Measurements from ENCODE around the gene ZEB1. TPM values are rescaled to one million over a fixed set of nuclear protein-coding genes. Genes with fewer than 3 reads are reported as not detected.
A peak's percentile ranks its signal among the peaks of the same experiment; 100 is the strongest.

The ZEB1 gene
- total and polyA plus RNA-seq, 2 of the 8 experiments (the other 6 are each of a cell fraction or from before 2014, with no cell fraction given), result 0.08 to 0.15 TPM

DNA sequence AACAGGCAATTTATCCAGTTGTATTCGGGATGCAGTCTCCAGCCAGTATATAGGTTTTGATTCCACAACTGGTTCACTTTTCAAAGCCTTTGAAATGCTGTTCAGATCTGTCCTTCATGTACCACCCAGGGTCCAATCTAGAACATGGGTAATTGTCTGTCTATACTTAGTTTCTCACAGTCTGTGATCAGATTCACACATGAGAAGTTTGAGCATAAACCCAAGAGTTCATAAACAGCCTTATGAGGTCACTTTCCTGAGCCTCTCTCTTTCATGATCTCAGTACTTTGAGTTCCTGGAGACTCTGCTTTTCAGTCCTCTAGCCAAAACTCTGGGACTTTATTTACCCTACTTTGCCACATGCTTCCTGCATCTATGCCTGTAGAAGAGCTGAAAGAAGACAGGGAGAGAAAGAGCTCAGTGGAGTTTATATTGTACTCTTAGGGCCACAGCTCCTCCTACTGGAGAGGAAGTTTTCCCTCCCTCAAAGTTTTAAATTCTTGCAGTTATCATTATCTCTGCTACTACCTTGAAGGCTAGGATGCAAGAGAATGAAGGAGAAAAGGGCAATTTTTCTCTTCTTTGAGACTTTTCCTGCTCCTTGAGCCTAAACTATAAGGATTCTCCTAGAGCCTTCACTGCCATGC, 172.0 kb downstream of the ZEB1 start:
- Histone ChIP-seq H2BK120ac (replicated peaks; ENCODE audit: low read depth, low read length) (no peak overlapping the region), H3K18ac (ENCODE audit: extremely low read depth, low read length) (no peak overlapping the region), H3K36me3 (ENCODE audit: control insufficient read depth in 2 of 4, insufficient read depth in 4 of 4, low read length in 3 of 4) (no peaks in the 10 kb centered on the region), H2BK20ac (ENCODE audit: low read length) (no peak overlapping the region), H3K27me3 (replicated peaks in 1 of 4; ENCODE audit: control insufficient read depth in 3 of 4, extremely low read depth in 1 of 4, insufficient read depth in 3 of 4, low read length in 3 of 4) (no peaks in the 10 kb centered on the region), H3K14ac (ENCODE audit: insufficient read length) (no peak overlapping the region), H3K4me3 (ENCODE audit: extremely low read depth in 1 of 4, insufficient read depth in 2 of 4, low read depth in 3 of 4, low read length in 4 of 4) (no peak overlapping the region), H3K9ac (replicated peaks in 1 of 4; ENCODE audit: extremely low read depth in 1 of 4, low read depth in 3 of 4, low read length in 3 of 4) (no peak overlapping the region), H3K56ac (replicated peaks; ENCODE audit: insufficient read length, low read depth, low read length) (no peak overlapping the region), H3K23ac (ENCODE audit: insufficient read length) (no peak overlapping the region), H4K20me1 (replicated peaks in 1 of 2; ENCODE audit: control insufficient read depth in 1 of 2, insufficient read depth in 2 of 2, low read length in 2 of 2) (no peaks in the 10 kb centered on the region), H2AFZ (ENCODE audit: low read length) (peak overlapping the region; percentile 37; the same call in 1 of the 2 replicates), H2BK5ac (ENCODE audit: low read depth, low read length) (no peak overlapping the region), H4K91ac (replicated peaks; ENCODE audit: insufficient read length, low read length) (no peak overlapping the region), H2BK15ac (ENCODE audit: low read length) (no peak overlapping the region), H4K5ac (ENCODE audit: insufficient read length, low read depth, low read length) (no peak overlapping the region), H3K79me2 (ENCODE audit: control insufficient read depth in 1 of 2, insufficient read depth in 2 of 2, low read length in 2 of 2) (no peaks in the 10 kb centered on the region), H4K8ac (ENCODE audit: extremely low read depth, insufficient read depth, low read length) (no peak overlapping the region), H3K27ac (ENCODE audit: low read depth, low read length) (no peak overlapping the region), H2AK5ac (ENCODE audit: low read depth, low read length) (no peak overlapping the region), H3K79me1 (ENCODE audit: low read depth, low read length) (no peaks in the 10 kb centered on the region), H3K4me2 (ENCODE audit: insufficient read depth in 1 of 2, low read depth in 2 of 2, low read length in 2 of 2) (no peak overlapping the region), H2BK12ac (ENCODE audit: low read depth, low read length) (no peak overlapping the region), H3K4ac (replicated peaks; ENCODE audit: insufficient read length, low read depth, low read length) (no peak overlapping the region), H3K9me3 (ENCODE audit: insufficient read depth in 2 of 2, low read depth in 1 of 2, low read length in 1 of 2) (no peaks in the 10 kb centered on the region), H3K4me1 (replicated peaks in 1 of 4; ENCODE audit: control insufficient read depth in 3 of 4, insufficient read depth in 4 of 4, low read length in 3 of 4) (no peaks in the 10 kb centered on the region), H3K23me2 (ENCODE audit: low read depth, low read length) (no peaks in the 10 kb centered on the region)
- ChIA-PET POLR2A (ENCODE audit: partially characterized antibody) (no interaction called here), CTCF (ENCODE audit: partially characterized antibody) (interaction anchor here (0.6 to 1.6 kb wide), 26 partner anchors 8 to 783 kb away, joined by 3 to 17 read pairs (median 3); no protein-coding TSS in a partner anchor)
- TF ChIP-seq SP2 (IDR thresholded peaks at IDR 0.05; ENCODE audit: low read length), result no peak
- no peak for TF ChIP-seq CTBP2 (IDR thresholded peaks at IDR 0.05; ENCODE audit: borderline replicate concordance, insufficient read depth, insufficient read length, low read length)
- TF ChIP-seq, protein P1, sequence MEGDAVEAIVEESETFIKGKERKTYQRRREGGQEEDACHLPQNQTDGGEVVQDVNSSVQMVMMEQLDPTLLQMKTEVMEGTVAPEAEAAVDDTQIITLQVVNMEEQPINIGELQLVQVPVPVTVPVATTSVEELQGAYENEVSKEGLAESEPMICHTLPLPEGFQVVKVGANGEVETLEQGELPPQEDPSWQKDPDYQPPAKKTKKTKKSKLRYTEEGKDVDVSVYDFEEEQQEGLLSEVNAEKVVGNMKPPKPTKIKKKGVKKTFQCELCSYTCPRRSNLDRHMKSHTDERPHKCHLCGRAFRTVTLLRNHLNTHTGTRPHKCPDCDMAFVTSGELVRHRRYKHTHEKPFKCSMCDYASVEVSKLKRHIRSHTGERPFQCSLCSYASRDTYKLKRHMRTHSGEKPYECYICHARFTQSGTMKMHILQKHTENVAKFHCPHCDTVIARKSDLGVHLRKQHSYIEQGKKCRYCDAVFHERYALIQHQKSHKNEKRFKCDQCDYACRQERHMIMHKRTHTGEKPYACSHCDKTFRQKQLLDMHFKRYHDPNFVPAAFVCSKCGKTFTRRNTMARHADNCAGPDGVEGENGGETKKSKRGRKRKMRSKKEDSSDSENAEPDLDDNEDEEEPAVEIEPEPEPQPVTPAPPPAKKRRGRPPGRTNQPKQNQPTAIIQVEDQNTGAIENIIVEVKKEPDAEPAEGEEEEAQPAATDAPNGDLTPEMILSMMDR (IDR thresholded peaks at IDR 0.05; ENCODE audit: control extremely low read depth in 1 of 3, insufficient read depth in 1 of 3, low read depth in 1 of 3, low read length in 3 of 3), result peak in 2 of 3 experiments; percentile 66 to 76; a peak in 2 of 4 replicates
- TF ChIP-seq RNF2 (IDR thresholded peaks at IDR 0.05; ENCODE audit: borderline replicate concordance, low read depth, low read length, missing control alignments, poor library complexity, severe bottlenecking), result no peak
- no peak for TF ChIP-seq TEAD4 (IDR thresholded peaks at IDR 0.05; ENCODE audit: low read depth, low read length)
- no peak for TF ChIP-seq NRF1 (IDR thresholded peaks at IDR 0.05; ENCODE audit: low read depth, low read length)
- TF ChIP-seq RAD21 (IDR thresholded peaks at IDR 0.05 in 1 of 2, conservative IDR thresholded peaks at IDR 0.05 in 1 of 2; ENCODE audit: low read depth in 2 of 2, low read length in 2 of 2), result peak; percentile 85 to 91
- peak; percentile 39 for FAIRE-seq
- 91% methylated on average over 1 of the region's 1 CpG; no CpG with 5 or more reads in 1 of the 2 experiments for WGBS, 2 experiments (ENCODE audit: extremely low coverage in 1 of 2, insufficient coverage in 1 of 2, insufficient read length in 1 of 2, insufficient replicate concordance in 2 of 2, low coverage in 1 of 2, low lambda C conversion rate in 2 of 2, missing lambda C conversion rate in 1 of 2)
- DNase-seq (ENCODE audit: low read depth in 1 of 2, low spot score in 2 of 2), result peak in 1 of 2 experiments; percentile 49
